Activated gamma-delta T cell treated with Interleukin-2 at 50 U/mL for 16 hours (primary cell): ENCODE measurements around the gene PCDHGB7.
"Not testable (repeated sequence)": the region's sequence is repeated elsewhere in the genome, so short reads cannot be mapped to it uniquely, and the experiment has no call there.

Experiments
- DNase-seq: peaks from one replicate; pipeline ENCODE4 v3.0.0-alpha.2; 2020

PCDHGB7 gene

GRCh38 chr5:141430332-141431113 is 13.0 kb downstream of the PCDHGB7 start, which contains the start of gene PCDHGA12:
PCDHGA12 (plus strand) TSS chr5:141430507; CDS start chr5:141430760, 253 bp downstream.
- DNase-seq, result no peak

- no peak for DNase-seq
These were observed 13.8 kb downstream of the PCDHGB7 start for GRCh38 chr5:141431286-141431685.

GRCh38 chr5:141432308-141432707 is 14.8 kb downstream of the PCDHGB7 start:
- not testable (repeated sequence) for DNase-seq

- DNase-seq, result not testable (repeated sequence)
These were observed 15.2 kb downstream of the PCDHGB7 start for GRCh38 chr5:141432726-141433125.

GRCh38 chr5:141434006-141434405 is 16.5 kb downstream of the PCDHGB7 start:
- no peak for DNase-seq

- DNase-seq, result no peak
These were observed 19.7 kb downstream of the PCDHGB7 start for GRCh38 chr5:141437221-141437620.

GRCh38 chr5:141439411-141440141 is 22.1 kb downstream of the PCDHGB7 start:
- no peak for DNase-seq

GRCh38 chr5:141440341-141440740 is 22.9 kb downstream of the PCDHGB7 start:
- no peak for DNase-seq

GRCh38 chr5:141441571-141442170 is 24.2 kb downstream of the PCDHGB7 start:
- DNase-seq, result no peak

GRCh38 chr5:141465351-141465750 is 47.9 kb downstream of the PCDHGB7 start:
- no peak for DNase-seq
